Heart right ventricle (tissue), 16 donors: ENCODE data around the gene SPON1. TPM values are rescaled to one million over a fixed set of nuclear protein-coding genes. Genes with fewer than 3 reads are reported as not detected.

ENCODE experiments used
- ATAC-seq, 8 donors: fragments of 200-7000 bp; cut with Tn5 transposase; one replicate each; pipeline ENCODE4 v1.9.1; 2020; ENCODE audit warnings: mild to moderate bottlenecking in 8 of 8, moderate library complexity in 8 of 8, moderate number of reproducible peaks in 1 of 8
- DNase-seq, 2 donors: peaks; one replicate each; pipeline ENCODE4 v3.0.0-alpha.2; 2020
- H3K27ac ChIP-seq, 10 donors: fragments of 200-600 bp; sonication (generic) in 2 of 10; one replicate each; pipeline versions ENCODE4 v1.5.0 to v1.8.0; 2020 to 2022; ENCODE audit warnings: mild to moderate bottlenecking in 3 of 10
- H3K27me3 ChIP-seq, 7 donors: fragments of 200-600 bp; one replicate each; pipeline ENCODE4 v1.8.0; 2021 to 2022; ENCODE audit warnings: mild to moderate bottlenecking in 2 of 7
- H3K36me3 ChIP-seq, 9 donors: fragments of 200-600 bp; sonication (generic) in 1 of 9; one replicate each; pipeline versions ENCODE4 v1.5.0 to v1.8.0; 2020 to 2022; ENCODE audit warnings: mild to moderate bottlenecking in 2 of 9
- H3K4me1 ChIP-seq, 9 donors: fragments of 200-600 bp; sonication (generic) in 1 of 9; one replicate each; pipeline versions ENCODE4 v1.5.0 to v1.8.0; 2020 to 2022; ENCODE audit warnings: mild to moderate bottlenecking in 4 of 9
- H3K4me3 ChIP-seq, 10 donors: fragments of 200-600 bp; sonication (generic) in 2 of 10; one replicate each; pipeline versions ENCODE4 v1.5.0 to v1.8.0; 2020 to 2022; ENCODE audit warnings: mild to moderate bottlenecking in 7 of 10, moderate library complexity in 2 of 10
- H3K9me3 ChIP-seq, 11 donors: fragments of 200-600 bp in 10 of 11; sonication (generic) in 2 of 11; one replicate each; pipeline versions ENCODE4 v1.5.0 to v1.8.0; 2013 to 2022; ENCODE audit warnings: mild to moderate bottlenecking in 2 of 11, control low read depth in 1 of 11, moderate library complexity in 1 of 11
- CTCF ChIP-seq, 9 donors: fragments of 200-600 bp; sonication (generic) in 2 of 9; IDR thresholded peaks; one replicate each; pipeline versions ENCODE4 v1.5.0 to v1.8.0; 2021 to 2022; ENCODE audit warnings: antibody characterized with exemption in 9 of 9, mild to moderate bottlenecking in 5 of 9, moderate library complexity in 1 of 9
- WGBS, 2 donors: extraction: QIAGEN DNeasy Blood & Tissue Kit; methylation state at CpG; one replicate each; pipeline ENCODE4 v1.1.7; 2013; ENCODE audit warnings: inconsistent platforms in 1 of 2; 5-methylcytosine and 5-hydroxymethylcytosine counted together
- intact Hi-C, 10 donors: fragments of 100-400 bp; cut with DNase I; formaldehyde crosslinking; loops; one replicate each; pipeline versions ENCODE4 v1.11.1 to v1.14.2; 2022
- polyA plus RNA-seq, 2 donors: library from polyadenylated mRNA; stranded (reverse); fragments of 200-250 nt; gene quantifications; one replicate each; pipeline ENCODE4 v1.2.3, GENCODE V29; 2013
- total RNA-seq, 10 donors: library from RNA; stranded (reverse); fragmentation: NEBNext Ultra II Directional in 3 of 10; extraction: Animal tissue kit (Norgen Biotek cat#: 25700) in 3 of 10; gene quantifications; one replicate each; pipeline versions ENCODE4 v1.2.1 to v1.2.4, GENCODE V29; 2021 to 2023
- donor health status: Arrhythmogenic right ventricular cardiomyopathy.
- donor health status: ischemic (EF 13 %, LVEDD 7.1; RV severe dilation, severe dysfunction).
- donor health status: healthy with polysubstance abuse.
- donor health status: DM: no; HTN: yes; CAD: no.
- donor health status: DM: no; HTN: no; CAD: no.
- donor health status: ischemic (EF 25% LVEDD 6.9; RV normal size, moderate dysfunction).
- donor health status: ischemic (EF 25% LVEDD 5.7; RV mildly dilated, moderate dysfunction).
- donor health status: healthy.
- donor health status: DM: yes; HTN: yes; CAD: no.
- donor health status: Ischemic cardiomyopathy.
- donor health status: ischemic (EF 35%, LVEDD 5.7; RV mildly dilated, moderate dysfunction).
- donor health status: nonischemic (EF 11% LVEDD 7.7; RV severe dilation, severe dysfunction).
- donor health status: DM: yes; HTN: yes; CAD: no.
- donor health status: PGD.
- donor health status: ischemic (EF 29% LVEDD 5.4; RV normal size, mild dysfunction).
- donor health status: nonischemic (EF 23%, LVEDD 6.1; RV moderate dilation, normal function).

Gene SPON1
- total and polyA plus RNA-seq, 12 donors: 2.9 to 14.7 (median 5.6) TPM

GRCh38 chr11:14124886-14125285 lies 162.4 kb downstream of the SPON1 start:
- Histone ChIP-seq H3K27me3 (no peaks in the 10 kb centered on the region), H3K9me3 (peaks cover 0 to 8% (median 0%) of the 10 kb centered on the region in 11 donors), H3K27ac (no peak overlapping the region), H3K36me3 (no peaks in the 10 kb centered on the region), H3K4me1 (peaks cover 0 to 4% (median 0%) of the 10 kb centered on the region in 9 donors), H3K4me3 (no peak overlapping the region)
- WGBS, 2 donors: 86 to 98% methylated on average over 3 of the region's 3 CpGs
- DNase-seq (no peak), ATAC-seq (peak in 1 of 8 donors; percentile 76)
- no peak for TF ChIP-seq CTCF (IDR thresholded peaks at IDR 0.05)
- intact Hi-C loops: no loop called here

- intact Hi-C loops: no loop called here
- peaks cover 0 to 4% (median 0%) of the 10 kb centered on the region in 9 donors for H3K4me1 ChIP-seq
- WGBS, 2 donors: 98% methylated on average over 2 of the region's 2 CpGs
- no peak overlapping the region for H3K27ac ChIP-seq
- no peaks in the 10 kb centered on the region for H3K36me3 ChIP-seq
- ATAC-seq: no peak
- no peak overlapping the region for H3K4me3 ChIP-seq
- peaks cover 0 to 8% (median 0%) of the 10 kb centered on the region in 11 donors for H3K9me3 ChIP-seq
- no peaks in the 10 kb centered on the region for H3K27me3 ChIP-seq
- DNase-seq: no peak
- no peak for TF ChIP-seq CTCF (IDR thresholded peaks at IDR 0.05)
Measured at GRCh38 chr11:14125529-14125928, 163.0 kb downstream of the SPON1 start.

GRCh38 chr11:14127679-14128078 lies 165.2 kb downstream of the SPON1 start:
- intact Hi-C loops: no loop called here
- Histone ChIP-seq H3K27me3 (no peaks in the 10 kb centered on the region), H3K9me3 (peaks cover 0 to 3% (median 0%) of the 10 kb centered on the region in 11 donors), H3K4me1 (peaks cover 0 to 11% (median 7%) of the 10 kb centered on the region in 9 donors), H3K4me3 (no peak overlapping the region), H3K36me3 (no peaks in the 10 kb centered on the region), H3K27ac (no peak overlapping the region)
- no peak for DNase-seq
- no peak for ATAC-seq
- TF ChIP-seq CTCF (IDR thresholded peaks at IDR 0.05): no peak
- WGBS, 2 donors: 84 to 87% methylated on average over 4 of the region's 4 CpGs

GRCh38 chr11:14132312-14132711 lies 169.8 kb downstream of the SPON1 start:
- H3K27ac ChIP-seq: no peak overlapping the region
- intact Hi-C loops: no loop called here
- H3K9me3 ChIP-seq: no peaks in the 10 kb centered on the region
- no peak overlapping the region for H3K4me3 ChIP-seq
- WGBS, 2 donors: 67 to 68% methylated on average over 4 of the region's 4 CpGs
- peaks cover 0 to 23% (median 10%) of the 10 kb centered on the region in 9 donors for H3K4me1 ChIP-seq
- TF ChIP-seq CTCF (IDR thresholded peaks at IDR 0.05): no peak
- DNase-seq (peak in 1 of 2 donors; percentile 8), ATAC-seq (peak in 6 of 8 donors; percentile 38 to 68 (median 56))
- no peaks in the 10 kb centered on the region for H3K27me3 ChIP-seq
- H3K36me3 ChIP-seq: no peaks in the 10 kb centered on the region
